Measurements from ENCODE around the gene MRPL48. TPM values are rescaled to one million over a fixed set of nuclear protein-coding genes. Genes with fewer than 3 reads are reported as not detected.
A peak's percentile ranks its signal among the peaks of the same experiment; 100 is the strongest.
"Not testable (repeated sequence)": the region's sequence is repeated elsewhere in the genome, so short reads cannot be mapped to it uniquely, and the experiment has no call there.

MRPL48 gene
- total RNA-seq, 6 experiments from 2014 or later: 15.9 to 26.7 (median 18.2) TPM

DNA sequence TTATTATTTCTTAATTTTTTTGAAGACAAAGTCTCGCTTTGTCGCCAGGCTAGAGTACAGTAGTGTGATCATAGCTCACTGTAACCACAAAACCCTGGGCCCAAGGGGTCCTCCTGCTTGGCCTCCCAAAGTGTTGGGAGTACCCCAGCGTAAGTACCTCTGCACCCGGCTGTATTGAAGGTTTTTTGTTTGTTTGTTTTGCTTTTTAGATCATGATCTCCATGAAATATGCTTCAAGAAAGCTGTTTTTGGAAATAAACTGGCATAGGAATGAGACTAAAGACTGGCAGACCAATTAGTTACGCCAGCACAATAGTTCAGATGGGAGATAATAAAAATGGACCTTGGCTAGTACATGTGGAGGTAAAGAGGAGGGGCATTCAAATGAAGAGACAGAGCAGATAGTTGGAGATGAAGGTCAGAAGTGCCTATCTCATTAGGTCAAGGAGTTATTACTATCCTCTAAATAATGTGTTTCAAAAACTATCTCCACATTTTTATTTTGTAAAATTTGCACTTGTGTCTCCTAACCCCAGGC, 4.1 kb upstream of the MRPL48 start:
- H3K4me3 ChIP-seq: no peak overlapping the region
- TF ChIP-seq POLR2A (IDR thresholded peaks at IDR 0.05): no peak
- TF ChIP-seq, protein P1, sequence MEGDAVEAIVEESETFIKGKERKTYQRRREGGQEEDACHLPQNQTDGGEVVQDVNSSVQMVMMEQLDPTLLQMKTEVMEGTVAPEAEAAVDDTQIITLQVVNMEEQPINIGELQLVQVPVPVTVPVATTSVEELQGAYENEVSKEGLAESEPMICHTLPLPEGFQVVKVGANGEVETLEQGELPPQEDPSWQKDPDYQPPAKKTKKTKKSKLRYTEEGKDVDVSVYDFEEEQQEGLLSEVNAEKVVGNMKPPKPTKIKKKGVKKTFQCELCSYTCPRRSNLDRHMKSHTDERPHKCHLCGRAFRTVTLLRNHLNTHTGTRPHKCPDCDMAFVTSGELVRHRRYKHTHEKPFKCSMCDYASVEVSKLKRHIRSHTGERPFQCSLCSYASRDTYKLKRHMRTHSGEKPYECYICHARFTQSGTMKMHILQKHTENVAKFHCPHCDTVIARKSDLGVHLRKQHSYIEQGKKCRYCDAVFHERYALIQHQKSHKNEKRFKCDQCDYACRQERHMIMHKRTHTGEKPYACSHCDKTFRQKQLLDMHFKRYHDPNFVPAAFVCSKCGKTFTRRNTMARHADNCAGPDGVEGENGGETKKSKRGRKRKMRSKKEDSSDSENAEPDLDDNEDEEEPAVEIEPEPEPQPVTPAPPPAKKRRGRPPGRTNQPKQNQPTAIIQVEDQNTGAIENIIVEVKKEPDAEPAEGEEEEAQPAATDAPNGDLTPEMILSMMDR (IDR thresholded peaks at IDR 0.05): no peak
- 79% methylated on average over 5 of the region's 5 CpGs for WGBS (ENCODE audit: insufficient coverage, low coverage, low lambda C conversion rate, missing lambda C conversion rate)
- intact Hi-C loops (cut with DNase I): no loop called here
- no peaks in the 10 kb centered on the region for H3K27me3 ChIP-seq
- no peaks in the 10 kb centered on the region for H3K36me3 ChIP-seq
- peak overlapping the region; percentile 23 to 56 (median 45) for H3K27ac ChIP-seq
- no peak for DNase-seq
- peaks cover 0 to 24% (median 11%) of the 10 kb centered on the region in 4 donors for H3K4me1 ChIP-seq
- ATAC-seq: no peak
- no peaks in the 10 kb centered on the region for H3K9me3 ChIP-seq

DNA sequence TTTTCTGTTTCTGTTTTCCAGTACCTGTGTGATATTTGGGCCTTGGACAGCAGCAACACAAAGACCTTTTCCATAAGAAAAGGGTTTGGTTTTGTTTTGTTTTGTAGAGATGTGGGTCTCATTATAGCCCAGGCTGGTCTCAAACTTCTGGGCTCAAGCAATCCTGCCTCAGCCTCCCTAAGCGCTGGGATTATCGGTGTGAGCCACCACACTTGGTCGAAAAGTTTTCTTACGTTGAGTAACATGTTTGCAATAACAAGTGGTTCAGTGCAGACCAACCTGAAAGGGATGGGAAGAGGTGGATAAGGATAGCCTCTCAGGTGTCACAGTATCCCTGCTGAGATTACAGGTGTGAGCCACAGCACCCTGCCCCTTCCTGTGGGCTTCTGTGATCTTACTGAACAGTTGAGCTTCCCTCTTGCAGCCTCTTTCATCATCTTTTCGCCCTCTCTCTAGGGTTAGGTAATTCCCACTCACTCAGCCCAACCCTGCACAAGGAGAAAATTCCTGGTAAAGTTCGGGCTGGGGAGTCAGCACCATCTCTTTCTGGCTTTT, 3.5 kb upstream of the MRPL48 start:
- peak overlapping the region; percentile 18 to 56 (median 45) for H3K27ac ChIP-seq
- WGBS (ENCODE audit: insufficient coverage, low coverage, low lambda C conversion rate, missing lambda C conversion rate): 19% methylated on average over 2 of the region's 6 CpGs

GRCh38 chr11:73784734-73785133, 2.9 kb upstream of the MRPL48 start:
- 95% methylated on average over 1 of the region's 1 CpG for WGBS (ENCODE audit: insufficient coverage, low coverage, low lambda C conversion rate, missing lambda C conversion rate)
- intact Hi-C loops (cut with DNase I): no loop called here
- TF ChIP-seq, protein P1 (IDR thresholded peaks at IDR 0.05): no peak
- TF ChIP-seq POLR2A (IDR thresholded peaks at IDR 0.05): no peak
- Histone ChIP-seq H3K27ac (peak overlapping the region; percentile 18 to 56 (median 45)), H3K4me1 (peaks cover 0 to 28% (median 12%) of the 10 kb centered on the region in 4 donors), H3K9me3 (no peaks in the 10 kb centered on the region), H3K27me3 (no peaks in the 10 kb centered on the region), H3K36me3 (no peaks in the 10 kb centered on the region), H3K4me3 (no peak overlapping the region)
- ATAC-seq (no peak), DNase-seq (no peak)

More for the DNA sequence above, 3.5 kb upstream of the MRPL48 start:
- no peaks in the 10 kb centered on the region for H3K27me3 ChIP-seq
- no peaks in the 10 kb centered on the region for H3K36me3 ChIP-seq
- no peaks in the 10 kb centered on the region for H3K9me3 ChIP-seq
- peak; percentile 89 for TF ChIP-seq POLR2A (IDR thresholded peaks at IDR 0.05)
- TF ChIP-seq, protein P1 (IDR thresholded peaks at IDR 0.05): no peak
- peak in 2 of 4 donors; percentile 9 to 11 for ATAC-seq
- H3K4me1 ChIP-seq: peaks cover 0 to 28% (median 12%) of the 10 kb centered on the region in 4 donors
- H3K4me3 ChIP-seq: no peak overlapping the region
- intact Hi-C loops (cut with DNase I): no loop called here
- DNase-seq: no peak

- H3K4me3 ChIP-seq; H3K27ac ChIP-seq; H3K9me3 ChIP-seq; H3K27me3 ChIP-seq; DNase-seq; ATAC-seq; H3K36me3 ChIP-seq; intact Hi-C loops (cut with DNase I): not testable (repeated sequence)
- peaks cover 0 to 28% (median 8%) of the 10 kb centered on the region in 4 donors for H3K4me1 ChIP-seq
Measured at GRCh38 chr11:73785467-73785866, 2.2 kb upstream of the MRPL48 start.

DNA sequence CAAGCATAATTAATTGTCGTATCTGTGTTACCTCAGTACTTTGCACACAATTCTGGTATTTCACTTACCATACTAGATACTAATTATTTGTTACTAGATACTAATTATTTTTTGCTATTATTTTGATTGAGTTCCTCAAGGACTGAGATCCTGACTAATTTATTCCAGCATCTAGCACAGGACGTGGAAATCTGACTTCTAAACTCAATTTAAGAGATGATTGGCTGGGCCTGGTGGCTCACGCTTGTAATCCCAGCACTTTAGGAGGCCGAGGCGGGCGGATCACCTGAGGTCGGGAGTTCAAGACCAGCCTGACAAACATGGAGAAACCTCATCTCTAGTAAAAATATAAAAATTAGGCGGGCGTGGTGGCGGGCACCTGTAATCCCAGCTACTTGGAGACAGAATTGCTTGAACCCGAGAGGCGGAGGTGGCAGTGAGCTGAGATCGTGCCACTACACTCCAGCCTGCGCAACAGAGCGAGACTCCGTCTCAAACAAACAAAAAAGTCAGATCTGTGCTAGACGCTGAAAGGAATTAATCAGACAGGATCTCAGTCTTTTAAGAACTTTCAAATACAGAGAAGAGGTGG, 527 bp upstream of the MRPL48 start:
- intact Hi-C loops (cut with DNase I): no loop called here
- H3K9me3 ChIP-seq: no peaks in the 10 kb centered on the region
- H3K4me1 ChIP-seq: peaks cover 0 to 28% (median 8%) of the 10 kb centered on the region in 4 donors
- DNase-seq (no peak), ATAC-seq (no peak)
- H3K27me3 ChIP-seq: no peaks in the 10 kb centered on the region
- peak overlapping the region; percentile 72 to 86 (median 82) for H3K4me3 ChIP-seq
- TF ChIP-seq POLR2A (IDR thresholded peaks at IDR 0.05): no peak
- TF ChIP-seq, protein P1 (IDR thresholded peaks at IDR 0.05): no peak
- no peaks in the 10 kb centered on the region for H3K36me3 ChIP-seq
- peak overlapping the region; percentile 90 to 95 (median 93) for H3K27ac ChIP-seq
- 40% methylated on average over 17 of the region's 17 CpGs for WGBS (ENCODE audit: insufficient coverage, low coverage, low lambda C conversion rate, missing lambda C conversion rate)
